ENCODE data around the gene RNF227.

The RNF227 gene

DNA sequence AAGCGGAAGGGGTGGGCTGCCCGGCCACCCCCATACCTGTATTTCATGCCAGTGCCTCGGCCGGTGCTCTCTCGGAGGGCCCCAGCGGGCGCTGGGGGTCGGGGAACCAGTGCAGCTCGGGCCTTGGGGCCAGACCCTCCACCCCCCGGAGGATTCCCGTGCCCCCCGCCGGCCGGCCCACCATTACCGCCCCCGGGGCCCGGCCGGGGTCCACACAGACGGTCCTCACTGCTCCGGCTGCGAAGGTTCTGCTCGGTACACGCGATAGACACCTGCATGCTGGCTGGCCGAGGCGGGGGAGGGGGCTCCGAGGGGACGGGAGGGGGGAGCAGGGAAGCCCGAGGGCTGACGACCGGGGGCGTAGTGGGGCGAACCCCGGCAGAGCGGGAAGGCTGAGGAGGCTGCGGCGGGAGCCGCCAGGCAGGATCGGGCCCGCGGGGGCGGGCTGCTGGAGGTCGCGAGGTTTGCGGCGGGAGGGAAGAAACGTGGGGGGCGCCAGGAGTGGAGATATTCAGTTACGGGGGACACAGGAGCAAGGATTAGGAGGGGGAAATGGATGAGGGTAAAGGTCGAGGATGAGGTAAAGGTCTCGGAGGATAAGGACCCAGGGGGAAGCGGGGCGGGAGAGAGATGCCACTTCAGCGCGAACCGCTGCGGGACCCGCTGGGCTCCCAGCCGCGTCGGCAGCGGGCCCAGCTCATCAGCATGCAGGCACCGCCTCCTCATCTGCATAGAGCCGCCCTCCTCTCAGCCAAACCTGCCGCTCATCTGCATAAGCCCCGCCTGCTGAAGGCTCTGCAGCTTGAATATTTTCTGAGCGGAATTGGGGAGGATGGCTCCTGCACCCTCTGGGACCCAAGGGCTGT lies 13.3 kb upstream of the RNF227 start, which contains the start of gene KCNAB3:
Gene KCNAB3, minus strand, starts transcription at position 699 of the 866 bp plus-strand sequence. Its CDS starts 421 bp downstream, at position 278.
- DNase-seq = no peak

GRCh38 chr17:7927596-7927995 lies 11.5 kb upstream of the RNF227 start:
- DNase-seq = no peak

- DNase-seq = peak; percentile 90
Measured at GRCh38 chr17:7922845-7923628, 6.9 kb upstream of the RNF227 start.

- no peak for DNase-seq
Measured at GRCh38 chr17:7922269-7922844, 6.3 kb upstream of the RNF227 start.

DNA sequence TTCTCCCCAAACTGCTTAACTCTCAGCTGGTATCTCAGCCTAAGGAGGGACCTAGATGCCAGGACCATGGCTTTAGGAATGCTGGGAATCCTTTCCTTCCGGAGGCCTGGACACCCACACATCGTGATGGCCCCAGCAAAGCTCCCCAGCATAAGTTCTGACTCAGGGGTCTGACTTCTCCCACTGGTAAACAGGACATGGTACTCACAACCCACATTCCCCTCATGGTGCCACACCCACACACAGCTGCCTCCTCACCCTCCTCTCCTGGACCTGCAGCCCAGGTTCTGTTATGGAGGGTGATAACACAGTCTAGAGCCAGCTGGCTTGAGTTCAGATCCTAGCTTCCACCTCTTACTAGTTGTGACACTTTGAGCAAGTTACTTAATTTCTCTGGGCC lies 719 bp upstream of the RNF227 start:
- DNase-seq = no peak

GRCh38 chr17:7916385-7916682 lies 245 bp upstream of the RNF227 start:
- no peak for DNase-seq

DNA sequence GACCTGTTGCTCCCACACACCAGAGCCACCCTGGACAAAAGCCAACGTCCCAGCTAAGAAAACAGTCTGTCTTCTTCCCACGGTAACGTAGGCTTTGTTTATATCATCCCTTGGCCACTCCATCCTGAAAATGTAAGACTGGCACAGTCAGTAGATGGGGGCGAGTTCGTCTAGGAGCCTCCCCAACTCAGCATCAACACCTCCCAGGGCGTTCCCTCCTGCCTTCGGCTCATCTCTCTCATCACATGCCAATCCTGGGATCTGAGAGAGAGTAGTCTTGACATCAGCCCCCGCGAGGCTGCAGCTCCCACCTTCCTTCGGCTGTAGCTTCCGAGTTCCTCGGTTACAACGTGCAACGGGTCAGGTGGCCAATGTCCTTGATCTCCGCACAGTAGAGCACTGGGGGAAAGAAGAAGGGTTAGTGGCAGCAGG lies 894 bp downstream of the RNF227 start:
- no peak for DNase-seq

DNA sequence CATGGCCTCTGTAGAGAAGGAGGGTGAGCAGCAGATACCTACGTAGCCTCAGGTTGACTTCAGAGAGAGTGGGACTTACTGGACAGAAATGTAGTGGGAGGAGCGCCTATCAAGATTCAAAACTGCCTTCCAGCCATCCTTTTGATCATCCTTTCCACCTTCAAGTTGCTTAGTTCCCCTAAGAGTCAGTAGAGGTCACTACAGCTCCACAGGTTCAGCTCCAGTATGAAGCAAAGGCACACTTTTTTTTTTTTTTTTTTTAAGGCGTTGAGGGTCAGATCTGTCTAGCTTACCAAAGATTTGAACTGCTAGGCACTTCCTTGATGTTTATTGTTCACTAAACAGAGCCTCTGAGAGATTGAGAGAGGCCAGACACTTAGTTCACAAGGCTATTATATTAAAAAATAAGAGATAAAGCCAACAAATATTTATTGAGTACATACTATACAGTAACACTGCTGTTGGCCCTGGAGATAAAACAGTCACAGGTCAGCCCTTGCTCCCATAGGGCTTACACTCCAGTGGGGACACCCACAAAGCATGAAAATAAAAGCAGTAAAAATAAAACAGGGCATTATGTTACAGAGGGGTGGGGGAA lies 3.1 kb downstream of the RNF227 start:
- DNase-seq = no peak

DNA sequence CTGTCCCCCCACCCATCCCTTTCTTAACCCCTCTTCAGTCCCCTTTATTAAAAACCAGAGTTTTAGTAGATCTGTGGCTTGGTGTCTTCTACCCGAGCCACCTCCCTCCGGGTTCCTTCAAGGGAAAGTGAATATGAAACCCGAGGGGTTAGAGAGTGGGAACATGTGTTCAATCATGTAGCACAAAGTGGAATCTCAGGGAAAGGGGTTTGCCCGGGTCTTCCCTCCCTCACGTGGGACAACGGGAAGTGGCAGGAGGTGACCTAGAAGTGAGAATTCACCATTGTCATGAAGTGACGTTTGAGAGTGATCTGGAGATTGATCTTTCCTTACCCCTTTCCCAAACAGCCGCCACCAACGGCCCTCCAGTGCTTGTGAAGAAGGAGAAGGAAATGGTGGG lies 5.0 kb downstream of the RNF227 start:
- no peak for DNase-seq

DNA sequence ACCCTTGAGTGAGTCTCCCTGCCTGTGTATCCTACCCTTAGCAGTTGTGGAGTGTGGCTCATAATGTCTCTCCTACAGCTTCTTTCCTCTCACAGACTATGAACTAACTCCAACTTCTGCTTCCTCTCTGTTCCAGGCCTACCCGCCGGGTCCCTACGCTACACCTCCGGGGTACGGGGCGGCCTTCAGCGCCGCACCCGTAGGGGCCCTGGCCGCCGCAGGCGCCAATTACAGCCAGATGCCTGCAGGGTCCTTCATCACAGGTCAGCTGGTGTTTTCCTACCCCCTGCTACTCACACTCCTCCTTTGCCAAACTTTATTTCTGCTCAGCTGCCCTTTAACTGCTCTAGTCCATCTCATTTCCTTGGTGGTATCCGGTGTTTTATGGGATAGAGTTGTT lies 5.4 kb downstream of the RNF227 start:
- DNase-seq = no peak

GRCh38 chr17:7910281-7910680 lies 5.8 kb downstream of the RNF227 start:
- DNase-seq = no peak

DNA sequence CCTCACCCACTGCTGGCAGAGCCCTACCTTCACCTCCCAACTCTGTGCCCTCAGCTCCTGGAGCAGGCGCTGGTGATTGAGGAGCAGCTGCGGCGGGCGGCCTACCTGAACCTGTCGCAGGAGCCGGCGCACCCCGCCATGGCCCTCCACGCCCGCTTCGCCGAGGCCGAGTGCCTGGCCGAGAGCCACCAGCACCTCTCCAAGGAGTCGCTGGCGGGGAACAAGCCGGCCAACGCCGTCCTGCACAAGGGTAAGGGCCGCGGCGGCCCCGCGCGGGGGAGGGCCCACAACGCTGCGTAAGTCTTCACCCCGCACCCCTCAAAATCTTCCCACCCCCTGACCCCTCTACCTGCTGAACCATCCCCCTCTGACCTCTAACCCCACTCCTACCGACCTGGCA lies 7.0 kb downstream of the RNF227 start:
- no peak for DNase-seq

- DNase-seq = no peak
Measured at GRCh38 chr17:7903154-7904103, 12.7 kb downstream of the RNF227 start.

DNA sequence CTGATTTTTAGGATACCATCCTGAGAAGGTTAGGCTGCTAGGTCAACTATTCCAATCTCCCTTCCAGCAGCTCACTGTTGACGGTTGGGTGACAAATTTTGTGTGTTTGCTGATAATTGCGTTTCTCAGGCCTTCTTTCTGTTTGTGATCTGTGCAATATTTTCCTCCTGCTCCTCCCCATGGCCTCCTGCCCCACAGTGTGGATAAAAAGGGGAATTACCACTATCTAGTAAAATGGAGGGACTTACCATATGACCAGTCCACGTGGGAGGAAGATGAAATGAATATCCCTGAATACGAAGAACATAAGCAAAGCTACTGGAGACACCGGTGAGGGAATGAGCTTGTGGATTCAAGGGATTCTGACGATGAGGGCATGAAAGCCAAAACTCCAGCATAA lies 18.3 kb downstream of the RNF227 start:
- DNase-seq = no peak

GRCh38 chr17:7897090-7897489 lies 19.0 kb downstream of the RNF227 start:
- DNase-seq = no peak

GRCh38 chr17:7894866-7895265 lies 21.2 kb downstream of the RNF227 start:
- DNase-seq = no peak

GRCh38 chr17:7894226-7894625 lies 21.9 kb downstream of the RNF227 start:
- DNase-seq = no peak

DNA sequence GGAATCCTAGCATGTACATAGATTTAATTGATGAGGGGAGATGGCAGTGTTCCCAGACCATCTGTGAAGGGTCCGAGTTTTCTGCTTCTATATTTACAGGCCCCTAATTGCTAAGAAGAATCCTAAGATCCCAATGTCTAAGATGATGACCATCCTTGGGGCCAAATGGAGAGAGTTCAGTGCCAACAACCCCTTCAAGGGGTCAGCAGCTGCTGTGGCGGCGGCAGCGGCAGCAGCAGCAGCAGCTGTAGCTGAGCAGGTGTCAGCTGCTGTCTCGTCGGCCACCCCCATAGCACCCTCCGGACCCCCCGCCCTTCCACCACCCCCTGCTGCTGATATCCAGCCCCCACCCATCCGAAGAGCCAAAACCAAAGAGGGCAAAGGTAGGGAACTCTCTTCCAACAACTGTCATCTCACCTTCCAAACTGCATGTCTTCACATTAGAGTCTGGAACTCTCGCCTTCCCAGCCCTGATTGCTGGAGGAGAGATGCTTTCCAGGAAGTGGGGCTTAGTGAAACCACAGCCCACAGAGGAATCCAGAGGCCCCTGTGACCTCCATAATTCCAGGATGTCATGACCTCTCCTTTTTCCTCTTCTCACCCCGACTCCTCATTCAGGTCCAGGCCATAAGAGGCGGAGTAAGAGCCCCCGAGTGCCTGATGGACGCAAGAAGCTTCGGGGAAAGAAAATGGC lies 22.8 kb downstream of the RNF227 start:
- no peak for DNase-seq

GRCh38 chr17:7889166-7889955 lies 26.7 kb downstream of the RNF227 start:
- no peak for DNase-seq

- DNase-seq = peak; percentile 81
Measured at GRCh38 chr17:7888184-7888920, 27.7 kb downstream of the RNF227 start, which contains the start of gene CHD3. Gene CHD3, plus strand, starts transcription at chr17:7888789. Its CDS starts 212 bp downstream, at chr17:7889001.

Measured in activated CD8-positive, alpha-beta memory T cell treated with anti-CD3 and anti-CD28 coated beads for 24 hours (primary cell).